RWPE1 (cell line): ENCODE measurements around the gene DVL1.

Experiments used
- CTCF ChIA-PET: fragments of 350-600 bp; sonication (Branson Sonifier 250); formaldehyde crosslinking; extraction: SDS; loops from one replicate; lab custom pipeline; 2021; lab: Yijun Ruan, JAX
- POLR2A ChIA-PET: fragments of 400-600 bp; formaldehyde crosslinking; extraction: SDS; loops from one replicate; lab custom pipeline; 2020; ENCODE audit warnings: antibody characterized with exemption; ENCODE audit not compliant: low non-redundant PET; lab: Yijun Ruan, JAX
- DNase-seq: peaks from one replicate; pipeline ENCODE4 v3.0.0; 2012; ENCODE audit warnings: low spot score
- H3K27ac ChIP-seq: fragments of 450-650 bp; 2 replicates; pipeline ENCODE4 v1.5.1; 2017
- CTCF ChIP-seq: fragments of 450-650 bp; conservative IDR thresholded peaks from 2 replicates; pipeline ENCODE4 v1.5.1; 2017; ENCODE audit warnings: low read depth, mild to moderate bottlenecking

The DVL1 gene

GRCh38 chr1:1296070-1297061 lies 52.9 kb downstream of the DVL1 start:
- H3K27ac ChIP-seq = peak overlapping the region; percentile 37
- ChIA-PET CTCF (no interaction called here), POLR2A (no interaction called here)
- no peak for TF ChIP-seq CTCF
- no peak for DNase-seq

DNA sequence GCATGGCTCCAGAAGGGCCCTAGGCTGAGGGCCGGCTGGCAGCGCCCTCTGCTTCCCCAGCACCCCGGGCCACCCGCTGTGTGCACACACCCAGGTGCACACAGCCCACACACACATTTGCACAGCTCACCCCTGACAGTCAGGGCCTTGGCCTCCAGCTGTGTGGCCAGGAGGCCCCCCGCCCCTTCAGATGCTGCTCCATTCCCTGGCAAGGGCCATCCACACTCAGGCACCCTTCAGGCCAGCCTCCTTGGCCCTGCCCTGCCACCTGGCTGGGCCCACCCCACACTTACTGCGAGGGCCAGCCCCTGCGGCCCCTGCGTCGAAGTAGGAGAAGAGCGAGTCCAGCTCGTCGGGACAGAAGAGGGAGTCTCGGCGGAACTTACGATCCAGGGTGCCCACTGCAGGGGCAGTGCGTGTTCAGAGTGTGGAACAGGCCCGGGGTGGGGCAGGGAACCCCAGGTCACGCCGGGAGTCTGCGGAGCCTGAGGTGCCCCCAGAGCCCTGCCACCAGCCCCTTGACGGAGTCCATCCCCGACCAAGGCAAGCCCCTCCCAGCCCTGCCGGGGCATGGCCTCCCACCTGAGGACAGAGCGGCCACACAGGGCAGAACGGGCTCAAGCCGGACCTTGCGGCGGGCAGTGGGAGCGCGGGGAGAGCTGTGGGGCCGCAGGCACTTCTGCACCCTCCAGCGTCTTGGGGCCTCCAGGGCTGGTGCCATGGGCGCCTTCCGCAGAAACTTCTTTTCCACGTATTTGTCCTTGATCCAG lies 53.9 kb downstream of the DVL1 start:
- ChIA-PET CTCF (interaction anchor here (1.0 kb wide), 1 partner anchor 31 kb away, joined by 3 read pairs; no protein-coding TSS in a partner anchor), POLR2A (no interaction called here)
- DNase-seq = no peak
- peak overlapping the region; percentile 37 for H3K27ac ChIP-seq
- TF ChIP-seq CTCF = no peak

GRCh38 chr1:1294250-1294890 lies 54.8 kb downstream of the DVL1 start:
- TF ChIP-seq CTCF = no peak
- ChIA-PET CTCF (interaction anchor here (0.6 kb wide), 1 partner anchor 36 kb away, joined by 3 read pairs; no protein-coding TSS in a partner anchor), POLR2A (no interaction called here)
- no peak for DNase-seq
- peak overlapping the region; percentile 65; the same call in 1 of the 2 replicates for H3K27ac ChIP-seq

DNA sequence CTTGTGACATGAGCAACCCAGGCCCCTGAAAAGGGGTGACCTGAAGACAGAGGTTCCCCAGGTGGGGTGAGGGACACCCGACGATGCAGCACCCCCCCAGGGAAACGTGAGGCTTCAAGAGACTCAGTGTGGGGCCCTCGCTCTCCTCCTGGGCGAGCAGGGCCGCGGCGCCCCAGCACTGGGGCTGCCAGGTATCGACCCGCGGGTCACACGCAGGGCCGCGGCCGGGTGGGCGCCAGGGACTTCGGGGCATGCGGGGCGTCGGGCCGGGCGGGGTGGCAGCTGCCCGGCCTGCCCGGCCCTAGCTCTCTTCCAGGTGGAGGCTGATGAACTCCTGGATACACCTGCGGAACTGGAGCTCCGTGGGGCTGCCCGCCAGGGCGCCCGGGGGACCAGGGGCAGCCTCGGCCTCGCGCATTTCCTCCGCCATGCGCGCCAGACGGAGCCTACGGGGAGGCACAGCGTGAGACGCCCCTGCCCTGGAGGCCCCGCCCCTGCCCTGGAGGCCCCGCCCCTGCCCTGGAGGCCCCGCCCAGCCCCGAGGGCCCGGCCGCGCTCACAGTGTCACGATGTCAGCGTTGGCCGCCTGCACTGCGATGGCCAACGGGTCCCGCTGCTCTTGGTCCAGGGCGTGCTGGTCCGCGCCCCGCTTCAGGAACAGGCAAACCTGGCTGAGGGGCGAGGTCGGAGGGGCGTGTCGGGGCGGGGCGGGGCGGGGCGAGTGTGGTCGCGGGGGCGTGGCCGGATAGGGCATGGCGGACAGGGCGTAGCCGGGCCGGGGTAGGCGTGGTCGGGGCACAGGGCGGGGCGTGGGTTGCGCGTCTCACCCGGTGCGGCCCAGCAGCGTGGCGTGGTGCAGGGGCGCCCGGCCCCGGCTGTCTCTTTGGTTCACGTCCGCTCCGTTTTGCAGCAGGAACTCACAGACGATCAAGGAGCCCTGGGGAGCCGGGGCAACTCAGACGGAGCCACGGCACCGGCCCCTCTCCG lies 55.7 kb downstream of the DVL1 start:
- peak overlapping the region; percentile 65 for H3K27ac ChIP-seq
- no peak for TF ChIP-seq CTCF
- ChIA-PET CTCF (interaction anchor here (0.6 kb wide), 1 partner anchor 119 kb away, joined by 3 read pairs; no protein-coding TSS in a partner anchor), POLR2A (interaction anchor here (0.7 kb wide), 1 partner anchor 171 kb away, joined by 3 read pairs; no protein-coding TSS in a partner anchor)
- no peak for DNase-seq

GRCh38 chr1:1292851-1293250 lies 56.4 kb downstream of the DVL1 start:
- DNase-seq = no peak
- no peak for TF ChIP-seq CTCF
- CTCF ChIA-PET = interaction anchor here (0.6 to 3.2 kb wide), 4 partner anchors 118 to 296 kb away, joined by 3 to 61 read pairs (median 7); no protein-coding TSS in a partner anchor
- H3K27ac ChIP-seq = peak overlapping the region; percentile 65
- POLR2A ChIA-PET = interaction anchor here (0.7 kb wide), 1 partner anchor 170 kb away, joined by 3 read pairs; no protein-coding TSS in a partner anchor
